ENCODE measurements around the gene TRAPPC4.
A peak's percentile ranks its signal among the peaks of the same experiment; 100 is the strongest.
"Not testable (repeated sequence)": the region's sequence is repeated elsewhere in the genome, so short reads cannot be mapped to it uniquely, and the experiment has no call there.

TRAPPC4 gene

DNA sequence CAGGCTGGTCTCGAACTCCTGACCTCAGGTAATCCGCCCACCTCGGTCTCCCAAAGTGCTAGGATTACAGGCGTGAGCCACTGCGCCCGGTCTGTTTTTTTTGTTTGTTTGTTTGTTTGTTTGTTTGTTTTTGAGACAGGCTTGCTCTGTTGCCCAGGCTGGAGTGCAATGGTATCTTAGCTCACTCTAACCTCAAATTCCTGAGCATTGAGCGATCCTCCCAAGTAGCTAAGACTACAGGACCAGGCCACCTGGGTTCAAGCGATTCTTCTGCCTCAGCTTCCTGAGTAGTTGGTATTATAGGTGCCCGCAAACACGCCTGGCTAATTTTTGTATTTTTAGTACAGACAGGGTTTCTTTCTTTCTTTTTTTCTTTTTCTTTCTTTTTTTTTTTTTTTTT, 14.9 kb downstream of the TRAPPC4 start:
- not testable (repeated sequence) for DNase-seq (ENCODE audit: low read depth in 2 of 2)

DNA sequence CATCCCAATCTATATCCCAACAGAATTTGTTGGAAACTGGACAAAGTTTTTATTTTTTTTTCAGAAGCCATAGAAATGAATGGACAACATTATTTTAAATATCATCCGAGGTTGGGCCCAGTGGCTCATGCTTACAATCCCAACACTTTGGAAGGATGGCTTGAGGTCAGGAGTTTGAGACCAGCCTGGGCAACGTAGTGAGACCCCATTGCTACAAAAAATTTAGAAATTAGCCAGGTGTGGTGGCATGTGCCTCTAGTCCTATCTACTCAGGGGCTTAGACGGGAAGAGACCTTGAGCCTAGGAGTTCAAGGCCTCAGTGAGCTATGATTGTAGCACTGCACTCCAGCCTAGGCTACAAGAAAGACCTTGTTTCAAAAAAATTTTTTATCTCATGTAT, 16.2 kb downstream of the TRAPPC4 start:
- DNase-seq (ENCODE audit: low read depth in 2 of 2): no peak

DNA sequence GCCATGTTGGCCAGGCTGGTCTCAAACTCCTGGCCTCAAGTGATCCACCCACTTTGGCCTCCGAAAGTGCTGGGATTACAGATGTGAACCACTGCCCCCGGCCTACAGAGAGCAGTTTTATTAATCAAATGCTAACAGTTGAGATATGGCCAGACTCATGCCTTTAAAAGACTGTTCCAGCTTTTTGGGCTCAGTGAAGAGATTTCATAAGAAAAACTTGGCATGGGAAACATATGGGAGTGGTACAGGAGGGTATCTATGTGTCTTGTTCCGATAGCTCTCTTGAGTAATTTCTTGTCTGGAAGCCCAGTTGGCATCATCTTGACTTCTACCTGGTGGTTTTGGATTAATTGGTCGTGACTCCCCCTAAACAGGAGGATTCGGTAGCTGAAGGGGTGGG, 20.3 kb downstream of the TRAPPC4 start:
- DNase-seq (ENCODE audit: low read depth in 2 of 2): no peak

DNA sequence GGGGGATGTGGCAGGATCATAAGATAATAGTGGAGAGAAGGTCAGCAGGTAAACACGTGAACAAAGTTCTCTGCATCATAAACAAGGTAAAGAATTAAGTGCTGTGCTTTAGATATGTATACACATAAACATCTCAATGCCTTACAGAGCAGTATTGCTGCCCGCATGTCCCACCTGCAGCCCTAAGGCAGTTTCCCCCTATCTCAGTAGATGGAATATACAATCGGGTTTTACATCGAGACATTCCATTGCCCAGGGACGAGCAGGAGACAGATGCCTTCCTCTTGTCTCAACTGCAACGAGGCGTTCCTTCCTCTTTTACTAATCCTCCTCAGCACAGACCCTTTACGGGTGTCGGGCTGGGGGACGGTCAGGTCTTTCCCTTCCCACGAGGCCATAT, 20.9 kb downstream of the TRAPPC4 start:
- DNase-seq (ENCODE audit: low read depth in 2 of 2): not testable (repeated sequence)

DNA sequence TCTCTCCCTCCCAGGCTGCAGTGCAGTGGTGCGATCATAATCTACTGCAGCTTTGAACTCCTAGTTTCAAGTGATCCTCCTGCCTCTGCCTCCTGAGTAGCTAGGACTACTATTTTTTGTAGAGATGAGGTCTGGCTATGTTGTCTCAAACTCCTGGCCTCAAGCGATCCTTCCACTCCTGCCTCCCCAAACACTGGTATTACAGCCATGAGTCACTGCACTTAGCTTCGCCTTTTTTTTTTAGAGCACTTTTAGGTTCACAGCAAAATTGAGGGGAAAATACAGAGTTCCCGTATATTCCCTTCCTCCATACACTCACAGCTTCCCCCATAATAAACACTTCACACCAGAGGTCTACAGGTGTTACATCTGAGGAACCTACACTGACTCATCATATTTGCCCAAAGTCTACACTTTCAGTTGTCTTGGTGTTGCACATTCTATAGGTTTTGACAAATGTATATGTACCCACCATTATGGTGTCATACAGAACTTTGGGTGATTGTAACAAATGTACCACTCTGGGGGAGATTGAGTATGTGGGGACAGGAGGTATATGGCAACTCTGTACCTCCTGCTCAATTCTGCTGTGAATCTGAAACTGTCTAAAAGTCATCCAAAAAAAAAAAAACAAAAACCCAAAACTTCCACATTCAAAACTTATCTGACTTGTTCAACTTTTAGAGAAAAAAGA, 23.4 kb downstream of the TRAPPC4 start:
- DNase-seq (ENCODE audit: low read depth in 2 of 2): no peak

DNA sequence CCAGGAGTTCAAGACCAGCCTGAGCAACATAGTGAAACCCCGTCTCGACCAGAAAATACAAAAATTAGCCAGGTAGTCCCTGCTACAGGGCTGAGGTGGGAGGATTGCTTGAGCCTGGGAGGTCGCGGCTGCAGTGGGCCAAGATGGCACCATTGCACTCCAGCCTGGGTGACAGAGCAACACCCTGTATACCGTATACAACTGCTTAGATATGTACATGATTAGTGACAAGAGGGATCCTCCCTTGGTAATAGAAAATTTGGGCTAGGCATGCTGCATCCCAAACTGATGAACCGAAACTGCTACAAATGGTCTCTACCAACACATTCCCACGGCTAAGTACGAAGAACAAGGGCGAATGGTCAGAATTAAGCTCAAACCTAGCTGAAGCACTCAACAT, 24.4 kb downstream of the TRAPPC4 start:
- DNase-seq (ENCODE audit: low read depth in 2 of 2): no peak

DNA sequence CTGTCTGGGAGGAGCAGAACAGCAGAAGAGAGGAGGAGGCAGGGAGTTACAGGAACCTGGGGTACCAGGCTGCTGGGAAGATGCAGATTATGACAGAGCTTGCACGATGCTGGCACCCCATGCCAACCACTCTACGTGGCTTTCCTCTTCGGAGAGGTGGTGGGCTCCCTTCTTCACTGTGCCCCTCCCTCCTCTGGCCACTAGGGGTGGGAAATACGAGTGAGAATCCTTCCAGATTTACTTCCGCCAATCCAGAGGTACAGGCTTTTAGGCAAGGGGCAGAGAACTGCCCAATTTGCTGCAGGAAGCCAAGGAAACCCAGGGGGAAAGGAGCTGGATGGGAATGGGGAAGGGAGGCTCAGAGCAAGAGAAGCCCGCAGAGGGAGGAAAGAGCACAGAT, 26.1 kb downstream of the TRAPPC4 start:
- no peak for DNase-seq (ENCODE audit: low read depth in 2 of 2)

DNA sequence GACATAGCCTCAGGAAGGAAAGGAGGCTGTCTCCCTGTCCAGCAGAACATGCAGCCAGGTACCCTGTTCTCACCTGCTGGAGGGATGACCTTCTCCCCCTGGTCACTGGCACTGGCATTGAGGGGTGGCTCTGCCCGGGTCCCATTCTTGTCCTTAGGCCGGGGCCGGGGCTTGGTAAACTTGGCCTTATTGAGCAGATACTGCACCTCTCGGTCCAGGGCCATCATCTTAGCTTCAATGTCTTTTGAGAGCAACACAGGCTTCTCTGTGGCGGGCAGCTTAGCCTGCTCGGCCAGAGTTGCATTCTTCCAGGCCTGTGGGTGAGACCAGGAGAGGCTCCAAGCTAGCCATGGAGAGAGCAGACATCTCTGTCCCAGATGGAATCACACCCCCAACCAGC, 27.9 kb downstream of the TRAPPC4 start:
- DNase-seq (ENCODE audit: low read depth in 2 of 2): no peak

DNA sequence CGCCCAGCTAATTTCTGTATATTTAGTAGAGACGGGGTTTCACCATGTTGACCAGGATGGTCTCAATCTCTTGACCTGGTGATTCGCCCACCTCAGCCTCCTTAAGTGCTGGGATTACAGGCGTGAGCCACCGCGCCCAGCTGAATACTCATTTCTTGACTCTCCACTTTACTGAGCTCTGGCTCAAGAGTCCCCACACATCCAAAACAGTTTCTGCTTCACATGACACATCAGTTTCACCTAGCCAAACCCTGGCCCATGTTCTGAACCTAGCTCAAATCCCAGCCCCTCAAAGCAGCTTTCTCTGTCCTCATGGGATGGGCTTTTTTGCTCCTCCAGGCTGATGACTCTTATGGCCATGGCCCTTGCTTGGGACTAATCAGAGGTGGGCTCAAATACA, 28.6 kb downstream of the TRAPPC4 start:
- DNase-seq (ENCODE audit: low read depth in 2 of 2): no peak

DNA sequence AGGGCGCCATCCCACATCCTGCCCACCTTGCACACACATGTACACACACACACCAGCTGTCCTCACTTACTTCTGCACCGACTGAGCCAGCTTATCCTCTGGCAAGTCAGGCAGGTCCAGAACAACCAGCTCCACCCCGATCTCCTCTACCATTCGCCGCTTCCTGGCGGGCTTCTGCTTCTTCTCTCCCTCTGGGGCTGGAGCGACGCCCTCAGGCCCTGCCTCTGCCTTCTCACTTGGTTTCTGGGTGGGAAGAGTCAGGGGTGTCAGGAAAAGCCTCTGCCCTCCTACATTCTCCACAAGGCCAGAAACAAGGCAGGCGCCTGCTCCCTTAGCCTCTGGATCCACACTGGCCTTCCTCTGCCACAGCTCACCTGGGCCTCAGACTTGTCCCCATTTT, 30.1 kb downstream of the TRAPPC4 start:
- no peak for DNase-seq (ENCODE audit: low read depth in 2 of 2)

DNA sequence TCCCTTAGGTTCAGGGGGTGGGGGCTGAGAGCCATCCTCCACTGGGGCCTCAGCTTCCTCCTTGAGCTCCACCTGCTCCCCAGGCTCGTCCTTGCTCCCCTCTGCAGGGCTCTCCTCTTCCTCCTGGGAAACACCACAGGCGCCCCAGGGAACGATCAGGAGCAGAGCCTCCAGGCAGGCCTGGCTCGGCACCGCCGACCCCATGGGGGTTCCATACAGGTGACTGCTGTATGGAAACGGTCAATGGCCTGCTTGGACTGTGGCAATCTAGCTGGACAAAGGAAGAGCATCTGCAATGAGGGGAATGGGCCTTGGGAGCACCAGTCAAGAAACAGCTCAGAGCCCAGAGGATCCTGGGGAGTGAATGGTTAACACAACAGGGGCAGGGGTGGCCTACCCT, 30.5 kb downstream of the TRAPPC4 start:
- DNase-seq (ENCODE audit: low read depth in 2 of 2): no peak

DNA sequence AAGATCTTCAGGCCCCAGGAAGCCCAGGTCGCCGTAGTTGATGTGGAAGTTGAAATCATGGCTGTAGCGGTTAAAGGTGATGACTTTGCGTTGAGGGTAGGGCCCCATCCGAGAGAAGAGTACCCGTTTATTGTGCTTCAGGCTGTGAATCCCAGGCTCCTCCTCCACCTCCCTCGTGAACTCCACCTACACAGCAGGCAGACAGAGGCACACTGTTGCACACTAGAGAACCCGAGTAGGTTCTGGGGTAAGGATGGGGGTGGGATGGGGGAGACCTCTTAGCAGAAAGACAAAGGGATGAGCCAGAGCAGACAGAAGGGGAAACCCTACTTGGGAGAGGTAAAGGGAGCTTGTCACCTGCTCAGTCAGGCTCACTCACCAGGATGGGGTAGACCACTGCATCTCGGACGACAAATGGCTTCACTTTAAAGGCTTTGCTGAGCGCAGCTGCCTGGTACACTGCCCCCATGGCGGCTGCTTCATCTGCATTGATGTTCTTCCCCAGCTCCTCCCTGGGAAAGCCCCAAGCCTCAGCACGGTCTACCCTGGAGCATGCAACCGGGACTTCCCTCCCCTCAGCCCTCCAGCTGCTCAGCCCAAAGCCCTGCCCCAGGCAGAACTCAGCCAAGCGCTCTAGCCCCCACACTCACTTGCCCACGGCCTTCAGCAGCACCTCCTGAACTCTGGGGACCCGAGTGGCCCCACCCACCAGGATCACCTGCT, 33.0 kb downstream of the TRAPPC4 start:
- DNase-seq (ENCODE audit: low read depth in 2 of 2): no peak

DNA sequence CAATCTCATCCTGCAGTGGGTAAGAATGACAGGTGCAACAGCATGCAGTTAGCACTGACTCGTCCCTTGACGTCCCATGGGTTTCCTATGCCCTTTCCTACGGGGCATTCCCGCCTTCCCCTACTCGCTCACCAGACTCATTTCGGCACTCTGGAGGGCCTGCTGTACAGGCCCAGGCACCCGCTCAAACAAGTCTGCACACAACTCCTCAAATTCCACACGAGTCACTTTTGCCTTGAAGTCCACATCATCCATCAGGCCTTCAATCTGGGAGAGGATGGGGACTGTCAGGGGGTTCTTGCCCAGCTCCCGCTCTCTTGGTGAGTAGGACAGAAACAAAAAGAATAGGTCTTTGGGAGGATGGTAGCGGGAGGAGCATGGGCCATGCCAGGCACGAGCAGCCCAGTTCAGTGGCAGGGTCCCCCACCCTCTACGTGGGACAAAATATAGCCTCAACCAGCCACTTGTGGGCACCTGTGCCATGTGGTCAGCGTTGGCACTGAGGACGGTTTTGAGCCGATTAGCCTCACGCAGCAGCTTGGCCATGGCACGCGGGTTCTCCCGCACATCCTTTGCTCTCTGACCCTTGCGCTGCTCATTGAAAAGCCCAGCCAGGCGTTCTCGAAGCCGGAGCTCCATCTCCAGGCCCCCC, 33.7 kb downstream of the TRAPPC4 start:
- DNase-seq (ENCODE audit: low read depth in 2 of 2): no peak

DNA sequence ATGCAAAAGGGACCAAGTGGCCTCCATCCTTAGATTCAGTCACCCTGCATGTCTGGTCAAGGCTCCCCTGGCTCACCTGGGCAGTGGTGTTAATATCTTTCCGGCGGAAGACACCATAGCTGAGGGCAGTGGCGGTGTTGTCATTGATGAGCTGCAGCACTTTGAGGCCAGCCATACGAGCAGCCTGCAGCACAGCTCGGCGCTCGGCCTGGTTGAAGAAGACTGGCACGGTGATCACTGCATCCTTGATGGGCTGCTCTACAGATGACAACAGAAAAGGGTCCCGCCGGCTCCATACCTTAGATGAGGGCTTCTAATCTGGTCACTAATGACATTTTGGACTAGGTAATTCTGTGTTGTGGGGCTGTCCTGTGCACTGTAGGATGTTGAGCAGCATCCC, 35.9 kb downstream of the TRAPPC4 start:
- DNase-seq (ENCODE audit: low read depth in 2 of 2): no peak

DNA sequence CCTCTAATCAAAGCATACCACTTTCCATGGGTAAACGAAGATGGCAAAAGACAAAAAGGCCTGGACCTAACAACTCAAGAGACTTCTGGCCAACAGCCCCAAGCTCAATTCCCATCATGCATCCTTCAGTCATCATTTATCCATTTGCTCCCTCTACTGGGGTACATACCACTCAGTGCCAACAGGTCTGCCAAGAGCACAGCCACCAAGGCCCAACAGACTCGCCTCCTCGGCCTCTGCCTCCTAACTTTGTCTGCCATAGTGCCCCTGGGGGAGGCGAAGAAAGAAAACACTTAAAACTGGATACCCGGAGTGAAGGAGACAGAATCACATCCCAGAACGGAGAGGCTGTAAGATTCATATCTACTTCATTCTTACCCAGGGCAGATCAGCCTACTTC, 37.3 kb downstream of the TRAPPC4 start:
- no peak for DNase-seq (ENCODE audit: low read depth in 2 of 2)

DNA sequence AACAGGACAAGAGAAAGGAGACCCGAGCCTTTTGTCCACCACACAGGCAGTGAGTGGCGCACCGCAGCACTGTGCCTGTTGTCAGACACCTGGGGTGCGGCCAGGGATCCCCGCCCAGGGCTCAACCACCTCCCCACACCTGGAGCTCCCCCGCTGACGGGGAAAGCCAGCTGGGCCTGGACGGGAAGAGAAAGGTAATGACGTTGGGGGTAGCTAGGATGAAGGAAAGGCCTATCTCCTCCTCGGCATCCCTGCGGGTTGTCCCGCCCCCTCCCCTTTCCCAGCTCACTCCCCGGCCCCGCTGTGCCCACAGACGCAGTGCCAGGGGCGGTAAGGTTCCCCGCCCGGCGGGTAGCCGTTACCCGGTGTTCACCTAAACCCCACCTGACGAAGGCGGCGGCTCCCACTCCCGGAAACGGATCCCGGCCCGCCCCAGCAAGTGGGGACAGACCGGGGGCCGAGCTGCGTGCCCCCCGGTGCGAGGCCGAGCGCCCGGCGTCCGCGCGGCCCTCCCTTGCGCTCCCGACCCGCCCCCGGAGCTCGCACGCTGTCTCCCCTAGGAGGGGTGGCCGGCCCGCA, 37.9 kb downstream of the TRAPPC4 start:
- peak; percentile 15 to 24 for DNase-seq (ENCODE audit: low read depth in 2 of 2)

DNA sequence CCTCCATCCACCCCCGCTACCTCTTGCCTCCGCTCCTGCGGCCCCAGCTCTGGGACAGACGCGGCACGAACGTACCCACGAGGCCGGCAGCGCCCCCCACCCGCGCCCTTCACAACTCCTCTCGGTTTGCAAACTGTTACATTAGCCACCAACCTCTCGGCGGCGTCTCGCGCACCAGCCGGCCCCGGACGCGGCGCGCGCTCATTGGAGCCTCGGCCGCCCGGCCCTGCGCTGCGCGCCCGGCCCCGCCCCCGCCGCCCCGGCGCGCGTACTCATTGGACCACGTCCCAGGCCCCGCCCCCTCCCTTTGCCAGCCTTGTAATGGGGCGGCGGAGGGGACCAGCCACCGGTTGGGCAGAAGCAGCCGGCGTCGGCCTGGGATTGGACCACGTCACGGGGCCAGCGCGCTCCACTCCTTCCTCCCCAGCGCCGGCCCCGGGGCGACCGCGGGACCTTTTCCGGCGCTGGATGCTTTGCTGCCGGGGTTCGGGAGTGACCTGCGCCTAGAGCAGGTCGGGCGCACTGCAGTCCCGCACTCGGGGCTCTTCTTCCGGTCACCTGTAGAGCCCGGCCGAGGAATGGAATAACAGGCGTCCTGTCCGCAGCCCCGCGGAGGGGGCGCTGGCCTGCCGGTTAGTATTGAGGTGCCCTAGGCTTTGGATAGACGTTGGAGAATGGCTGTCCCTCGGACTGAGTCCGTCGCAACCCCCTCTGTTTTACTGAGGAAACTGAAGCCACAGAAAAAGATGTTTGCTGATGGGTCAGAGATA, 38.6 kb downstream of the TRAPPC4 start, which contains the start of gene HYOU1:
TSS of gene HYOU1 (minus strand) at position 206 of the 770 bp plus-strand sequence. CDS start 1,045 bp downstream, outside the sequence.
- DNase-seq (ENCODE audit: low read depth in 2 of 2): peak; percentile 99

DNA sequence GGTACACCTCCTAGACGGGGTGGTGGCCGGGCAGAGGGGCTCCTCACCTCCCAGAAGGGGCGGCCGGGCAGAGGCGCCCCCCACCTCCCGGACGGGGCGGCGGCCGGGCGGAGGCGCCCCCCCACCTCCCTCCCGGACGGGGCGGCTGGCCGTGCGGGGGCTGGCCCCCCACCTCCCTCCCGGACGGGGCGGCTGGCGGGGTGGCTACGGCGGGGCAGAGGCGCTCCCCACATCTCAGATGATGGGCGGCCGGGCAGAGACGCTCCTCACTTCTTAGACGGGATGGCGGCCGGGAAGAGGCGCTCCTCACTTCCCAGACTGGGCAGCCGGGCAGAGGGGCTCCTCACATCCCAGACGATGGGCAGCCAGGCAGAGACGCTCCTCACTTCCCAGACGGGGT, 40.6 kb downstream of the TRAPPC4 start:
- not testable (repeated sequence) for DNase-seq (ENCODE audit: low read depth in 2 of 2)

DNA sequence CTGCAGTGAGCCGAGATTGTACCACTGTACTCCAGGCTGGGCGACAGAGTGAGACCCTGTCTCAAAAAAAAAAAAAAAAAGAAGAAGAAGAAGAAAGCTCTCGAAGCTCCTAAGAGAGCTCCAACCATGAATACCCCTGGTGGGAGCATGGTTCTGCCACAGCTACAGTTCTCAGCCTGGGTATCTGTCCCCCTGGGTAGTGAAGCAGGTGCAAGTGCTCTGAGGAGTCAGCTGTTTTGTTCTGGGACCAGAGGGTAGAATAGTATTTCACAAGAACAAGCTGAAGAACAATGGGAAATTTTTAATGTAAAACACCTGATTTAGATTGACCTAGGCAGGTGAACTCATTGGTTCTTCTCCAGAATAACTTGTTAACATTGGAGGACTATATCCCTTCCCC, 42.7 kb downstream of the TRAPPC4 start:
- DNase-seq (ENCODE audit: low read depth in 2 of 2): no peak

DNA sequence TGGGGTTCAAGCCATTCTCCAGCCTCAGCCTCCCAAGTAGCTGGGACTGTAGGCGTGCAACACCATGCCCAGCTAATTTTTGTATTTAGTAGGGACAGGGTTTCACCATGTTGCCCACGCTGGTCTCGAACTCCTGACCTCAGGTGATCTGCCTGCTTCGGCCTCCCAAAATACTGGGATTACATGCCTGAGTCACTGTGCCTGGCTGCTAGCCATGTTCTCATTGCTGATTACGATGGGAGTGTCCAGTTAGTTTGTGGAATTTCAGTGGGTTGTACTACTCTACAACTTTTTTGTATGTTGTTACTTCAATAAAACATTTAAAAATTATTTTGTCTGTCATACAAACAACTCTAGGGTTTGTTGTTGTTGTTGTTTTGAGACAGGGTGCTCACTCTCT, 44.2 kb downstream of the TRAPPC4 start:
- DNase-seq (ENCODE audit: low read depth in 2 of 2): no peak

DNA sequence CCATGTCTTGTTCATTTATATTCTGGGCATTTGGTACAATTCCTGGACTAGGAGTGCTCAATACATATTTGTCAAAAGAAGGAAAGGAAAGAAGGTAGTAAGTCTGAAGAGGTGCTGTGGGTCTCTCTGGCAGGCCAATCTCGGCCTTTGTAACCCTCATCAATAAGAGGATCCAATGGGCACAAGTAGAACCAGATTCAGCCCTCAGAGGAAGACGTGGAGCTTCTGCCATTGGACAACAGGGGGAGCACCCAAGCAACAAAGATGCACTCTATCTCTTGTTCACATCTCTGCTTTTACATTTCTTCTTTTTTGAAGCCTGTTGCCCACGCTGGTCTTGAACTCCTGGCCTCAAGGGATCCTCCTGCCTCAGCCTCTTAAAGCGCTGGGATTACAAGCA, 46.8 kb downstream of the TRAPPC4 start:
- peak in 1 of 2 donors; percentile 25 for DNase-seq (ENCODE audit: low read depth in 2 of 2)
